Measurements from ENCODE around the gene CHMP3.
"Not testable (repeated sequence)": the region's sequence is repeated elsewhere in the genome, so short reads cannot be mapped to it uniquely, and the experiment has no call there.

Gene CHMP3

GRCh38 chr2:86544278-86545099, 18.8 kb downstream of the CHMP3 start:
- not testable (repeated sequence) for H2AFZ ChIP-seq; H3K9ac ChIP-seq; H3K4me1 ChIP-seq; H3K36me3 ChIP-seq (ENCODE audit: control insufficient read depth, insufficient read depth, low read length); H3K27ac ChIP-seq; H3K4me2 ChIP-seq (ENCODE audit: low read length); H3K9me3 ChIP-seq (ENCODE audit: control insufficient read depth, low read length); H3K79me2 ChIP-seq; H3K27me3 ChIP-seq (ENCODE audit: control insufficient read depth, insufficient read depth, low read length); H3K4me3 ChIP-seq (ENCODE audit: low read depth, low read length)

- peaks cover 2% of the 10 kb centered on the region for H3K79me2 ChIP-seq
- H3K27ac ChIP-seq, result no peak overlapping the region
- no peaks in the 10 kb centered on the region for H3K36me3 ChIP-seq (ENCODE audit: control insufficient read depth, insufficient read depth, low read length)
- no peak overlapping the region for H3K4me3 ChIP-seq (ENCODE audit: low read depth, low read length)
- TF ChIP-seq CTCF (IDR thresholded peaks at IDR 0.05), result no peak
- H3K4me1 ChIP-seq, result peaks cover 5% of the 10 kb centered on the region
- H3K4me2 ChIP-seq (ENCODE audit: low read length), result no peak overlapping the region
- H3K27me3 ChIP-seq (ENCODE audit: control insufficient read depth, insufficient read depth, low read length), result no peaks in the 10 kb centered on the region
- no peak overlapping the region for H2AFZ ChIP-seq
- no peak overlapping the region for H3K9ac ChIP-seq
- no peaks in the 10 kb centered on the region for H3K9me3 ChIP-seq (ENCODE audit: control insufficient read depth, low read length)
Observed at GRCh38 chr2:86543793-86544192, 19.4 kb downstream of the CHMP3 start.

DNA sequence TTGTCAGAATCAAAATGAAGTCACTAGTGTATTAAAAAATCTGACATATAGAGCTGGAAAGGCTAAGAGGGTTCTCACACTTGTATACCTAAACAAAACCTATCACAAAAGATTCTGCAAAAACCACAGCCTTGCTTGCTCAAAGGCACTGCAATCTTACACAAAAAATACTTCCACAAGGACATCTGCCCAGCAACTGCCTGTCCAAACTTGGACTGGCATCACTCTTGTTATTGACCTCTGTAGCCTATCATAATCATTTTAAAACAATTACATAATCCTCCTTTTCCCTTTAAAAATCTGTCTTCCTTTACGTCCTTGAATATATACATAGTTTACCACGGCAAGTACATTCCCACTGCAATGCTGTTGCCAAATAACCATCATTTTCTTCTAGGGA, 19.9 kb downstream of the CHMP3 start:
- no peaks in the 10 kb centered on the region for H3K9me3 ChIP-seq (ENCODE audit: control insufficient read depth, low read length)
- H3K9ac ChIP-seq, result no peak overlapping the region
- H3K4me1 ChIP-seq, result peaks cover 5% of the 10 kb centered on the region
- no peak overlapping the region for H3K4me3 ChIP-seq (ENCODE audit: low read depth, low read length)
- no peak overlapping the region for H3K4me2 ChIP-seq (ENCODE audit: low read length)
- H2AFZ ChIP-seq, result no peak overlapping the region
- H3K36me3 ChIP-seq (ENCODE audit: control insufficient read depth, insufficient read depth, low read length), result no peaks in the 10 kb centered on the region
- no peak overlapping the region for H3K27ac ChIP-seq
- TF ChIP-seq CTCF (IDR thresholded peaks at IDR 0.05), result no peak
- H3K79me2 ChIP-seq, result peaks cover 2% of the 10 kb centered on the region
- H3K27me3 ChIP-seq (ENCODE audit: control insufficient read depth, insufficient read depth, low read length), result no peaks in the 10 kb centered on the region

GRCh38 chr2:86542814-86543213, 20.4 kb downstream of the CHMP3 start:
- no peak for TF ChIP-seq CTCF (IDR thresholded peaks at IDR 0.05)
- H3K9me3 ChIP-seq (ENCODE audit: control insufficient read depth, low read length), result no peaks in the 10 kb centered on the region
- no peaks in the 10 kb centered on the region for H3K27me3 ChIP-seq (ENCODE audit: control insufficient read depth, insufficient read depth, low read length)
- no peak overlapping the region for H3K4me3 ChIP-seq (ENCODE audit: low read depth, low read length)
- no peak overlapping the region for H3K9ac ChIP-seq
- H3K4me2 ChIP-seq (ENCODE audit: low read length), result no peak overlapping the region
- peaks cover 5% of the 10 kb centered on the region for H3K4me1 ChIP-seq
- no peaks in the 10 kb centered on the region for H3K36me3 ChIP-seq (ENCODE audit: control insufficient read depth, insufficient read depth, low read length)
- peaks cover 2% of the 10 kb centered on the region for H3K79me2 ChIP-seq
- no peak overlapping the region for H2AFZ ChIP-seq
- no peak overlapping the region for H3K27ac ChIP-seq

- H2AFZ ChIP-seq, result no peak overlapping the region
- H3K4me1 ChIP-seq, result peaks cover 5% of the 10 kb centered on the region
- H3K36me3 ChIP-seq (ENCODE audit: control insufficient read depth, insufficient read depth, low read length), result no peaks in the 10 kb centered on the region
- H3K79me2 ChIP-seq, result peaks cover 2% of the 10 kb centered on the region
- no peak overlapping the region for H3K4me2 ChIP-seq (ENCODE audit: low read length)
- no peaks in the 10 kb centered on the region for H3K9me3 ChIP-seq (ENCODE audit: control insufficient read depth, low read length)
- no peak overlapping the region for H3K4me3 ChIP-seq (ENCODE audit: low read depth, low read length)
- H3K9ac ChIP-seq, result no peak overlapping the region
- H3K27ac ChIP-seq, result no peak overlapping the region
- no peak for TF ChIP-seq CTCF (IDR thresholded peaks at IDR 0.05)
- no peaks in the 10 kb centered on the region for H3K27me3 ChIP-seq (ENCODE audit: control insufficient read depth, insufficient read depth, low read length)
Observed at GRCh38 chr2:86541334-86541733, 21.9 kb downstream of the CHMP3 start.
